GM18870 (cell line): ENCODE data around the gene AHDC1.
"Not testable (repeated sequence)": the region's sequence is repeated elsewhere in the genome, so short reads cannot be mapped to it uniquely, and the experiment has no call there.

Experiments used
- ATAC-seq: cut with Tn5 transposase; IDR thresholded peaks from one replicate; pipeline ENCODE4 v1.9.1; 2021; ENCODE audit warnings: moderate library complexity; ENCODE audit not compliant: unreplicated experiment

The AHDC1 gene

DNA sequence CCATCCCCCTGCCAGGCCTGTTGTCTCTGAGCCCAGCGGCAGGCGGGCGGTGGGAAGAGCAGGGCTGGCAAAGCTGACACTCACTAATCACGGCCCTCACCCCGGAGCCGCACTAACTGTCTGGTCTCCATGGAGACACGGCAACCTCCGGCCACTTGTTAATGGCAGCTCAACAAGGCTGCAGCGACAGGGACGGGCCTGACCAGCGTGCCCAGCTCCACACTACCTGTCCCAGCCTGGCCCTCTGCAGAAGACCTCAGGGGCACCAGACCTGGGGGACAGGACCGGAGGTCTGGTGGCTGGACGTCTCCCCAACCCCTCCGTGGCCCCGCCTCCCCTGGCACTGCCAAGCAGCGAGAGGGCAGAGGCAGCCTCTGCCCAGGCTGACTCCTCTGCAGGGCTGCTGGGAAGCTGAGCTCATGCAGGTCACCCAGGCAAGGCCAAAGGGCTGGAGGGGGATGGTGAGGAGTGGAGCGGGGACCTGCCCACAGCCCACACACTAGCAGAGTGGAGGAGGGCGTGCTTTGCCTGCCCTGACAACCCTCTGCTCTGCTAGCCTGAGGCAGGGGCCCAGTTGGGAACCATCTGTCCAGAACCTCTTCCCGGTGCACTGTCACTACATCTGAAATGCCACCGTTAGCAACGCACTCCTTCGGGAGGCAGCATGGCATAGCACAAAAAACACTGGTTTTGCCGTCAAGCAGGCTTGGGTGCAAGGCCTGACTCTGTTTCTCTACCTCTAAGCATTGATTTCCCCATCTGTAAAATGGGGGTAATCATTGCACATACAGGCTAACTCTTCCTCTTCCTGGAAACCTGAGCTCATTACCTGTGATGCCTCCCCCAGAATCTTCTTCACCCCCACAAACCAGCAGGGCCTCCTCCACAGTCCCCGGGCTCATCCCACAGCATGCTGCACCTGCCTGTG is 84.3 kb downstream of the AHDC1 start:
- ATAC-seq, result no peak

DNA sequence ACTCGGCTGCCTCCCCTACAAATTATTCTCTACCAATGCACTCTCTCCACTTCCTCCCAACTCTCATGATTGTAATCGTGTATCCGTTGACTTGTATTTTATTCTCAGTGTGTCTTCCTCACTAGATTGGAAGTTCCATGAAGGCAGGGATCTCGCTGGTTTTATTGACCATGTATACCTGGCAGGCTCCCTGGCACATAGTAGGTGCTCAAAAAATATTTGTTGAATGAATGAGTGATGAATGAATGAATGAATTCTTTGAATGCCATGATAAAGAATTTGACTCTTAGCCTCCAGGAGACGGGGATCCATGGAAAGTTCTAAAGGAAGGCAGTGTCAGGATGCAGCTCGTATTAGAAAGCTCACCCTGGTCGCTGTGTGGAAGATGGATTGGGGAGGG is 85.1 kb downstream of the AHDC1 start:
- ATAC-seq, result no peak

DNA sequence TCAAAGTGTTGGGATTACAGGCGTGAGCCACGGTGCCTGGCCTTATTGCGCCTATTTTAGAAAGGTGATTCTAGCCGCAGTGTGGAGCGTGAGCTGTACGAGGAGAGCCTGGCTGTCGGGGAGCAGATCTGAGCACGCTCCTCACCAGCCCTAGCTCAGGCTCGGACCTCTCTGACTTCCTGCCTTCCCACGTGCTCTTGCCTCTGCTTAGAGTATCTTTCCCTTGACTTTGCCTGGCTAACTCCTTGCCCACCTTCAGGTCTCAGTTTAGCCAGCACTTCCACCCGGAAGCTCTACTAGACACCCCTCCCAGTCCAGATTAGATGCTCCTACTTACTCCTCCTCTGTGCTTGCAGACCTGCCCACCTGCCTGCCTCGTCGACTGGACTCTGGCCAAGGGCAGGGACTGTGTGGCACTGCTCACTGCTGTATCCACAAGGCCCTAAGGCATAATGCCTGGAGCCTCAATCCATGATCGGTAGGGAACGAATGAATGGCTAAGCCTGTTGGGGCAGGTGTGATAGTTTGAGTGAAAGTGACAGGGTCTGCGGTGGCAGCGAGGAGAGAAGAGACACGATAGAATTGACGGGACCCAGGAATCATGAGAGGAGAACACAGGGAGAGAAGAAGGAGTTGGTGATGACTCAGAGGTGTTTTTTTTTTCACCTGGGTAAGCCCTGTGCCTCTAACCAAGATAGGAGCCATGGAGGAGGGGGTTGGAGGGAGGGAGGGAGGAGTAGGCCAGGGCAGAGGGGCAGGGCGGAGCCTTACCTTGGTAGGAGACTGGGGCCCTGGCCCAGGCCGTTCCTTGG is 85.8 kb downstream of the AHDC1 start:
- no peak for ATAC-seq

DNA sequence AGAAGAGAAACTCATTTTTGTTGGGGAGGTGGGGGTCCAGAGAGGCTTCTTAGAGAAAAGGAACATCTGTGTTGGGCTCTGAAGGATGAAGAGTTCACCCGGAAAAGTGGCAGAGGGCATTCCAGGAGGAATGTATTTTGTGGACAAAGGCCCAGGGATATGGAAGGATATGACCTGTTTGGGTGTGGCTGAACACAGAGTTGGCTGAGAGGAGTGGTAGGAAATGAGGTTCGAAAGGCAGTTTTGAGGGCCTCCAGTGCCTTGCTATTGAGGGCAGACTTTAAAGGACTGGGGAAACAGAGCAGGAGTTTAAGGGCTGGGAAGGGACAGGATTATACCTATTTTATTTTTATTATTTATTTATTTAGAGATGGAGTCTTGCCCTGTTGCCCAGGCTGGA is 86.6 kb downstream of the AHDC1 start:
- no peak for ATAC-seq

DNA sequence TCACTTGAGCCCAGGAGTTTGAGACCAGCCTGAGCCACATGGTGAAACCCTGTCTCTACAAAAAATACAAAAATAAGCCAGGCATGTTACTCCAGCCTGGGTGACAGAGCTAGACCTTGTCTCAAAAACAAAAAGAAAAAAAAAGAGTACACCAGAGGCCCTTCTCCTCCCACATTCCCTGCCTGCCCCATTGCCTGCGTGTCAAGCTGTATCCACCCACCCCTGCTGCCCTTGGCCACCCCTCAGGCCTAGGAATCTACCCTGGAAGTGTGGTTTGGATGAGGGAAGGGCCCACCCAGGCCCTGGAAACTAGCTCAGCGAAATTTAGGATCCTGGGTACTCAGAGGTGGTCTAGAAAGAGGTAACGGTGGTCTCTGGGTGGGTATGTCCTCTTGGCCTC is 88.3 kb downstream of the AHDC1 start:
- no peak for ATAC-seq

DNA sequence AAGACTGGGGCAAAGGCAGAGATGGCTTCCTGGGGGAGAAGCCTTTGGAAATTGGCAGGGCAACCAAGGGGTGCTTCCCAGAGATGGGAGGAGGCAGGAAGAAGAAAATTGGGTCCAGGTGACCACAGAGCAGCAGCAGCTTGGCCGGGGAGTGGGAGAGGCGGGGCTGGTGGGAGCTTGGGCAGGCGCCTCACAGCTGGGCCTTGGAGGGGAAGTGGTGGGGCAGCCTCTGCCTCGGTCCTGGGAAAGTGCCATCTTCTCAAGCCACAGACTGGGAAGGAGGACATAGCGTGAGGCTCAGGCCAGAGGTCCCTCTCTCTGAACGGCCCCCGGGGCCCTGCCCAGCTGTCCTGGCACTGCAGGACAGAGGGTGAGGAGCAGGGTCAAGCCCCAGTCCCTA is 90.0 kb downstream of the AHDC1 start:
- ATAC-seq, result no peak

DNA sequence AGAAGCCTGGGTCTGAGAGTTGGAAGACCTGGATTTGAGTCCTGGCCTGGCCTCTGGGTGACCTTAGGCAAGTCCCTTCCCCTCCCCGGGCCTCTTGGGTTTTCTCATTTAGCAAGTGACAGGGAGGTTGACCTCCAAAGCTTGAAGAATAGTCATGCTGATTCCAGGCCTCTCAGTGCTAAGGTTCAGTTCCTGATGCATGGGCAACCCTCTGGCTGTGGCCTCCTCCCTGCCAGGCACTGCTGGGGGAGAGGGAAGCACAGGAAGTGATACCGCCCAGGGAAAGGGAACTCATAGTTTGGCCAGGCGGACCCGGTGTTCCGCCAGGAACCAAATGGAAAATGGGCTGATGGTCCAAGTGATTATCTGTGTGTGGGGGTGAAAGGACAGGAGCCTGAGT is 90.4 kb downstream of the AHDC1 start:
- no peak for ATAC-seq

DNA sequence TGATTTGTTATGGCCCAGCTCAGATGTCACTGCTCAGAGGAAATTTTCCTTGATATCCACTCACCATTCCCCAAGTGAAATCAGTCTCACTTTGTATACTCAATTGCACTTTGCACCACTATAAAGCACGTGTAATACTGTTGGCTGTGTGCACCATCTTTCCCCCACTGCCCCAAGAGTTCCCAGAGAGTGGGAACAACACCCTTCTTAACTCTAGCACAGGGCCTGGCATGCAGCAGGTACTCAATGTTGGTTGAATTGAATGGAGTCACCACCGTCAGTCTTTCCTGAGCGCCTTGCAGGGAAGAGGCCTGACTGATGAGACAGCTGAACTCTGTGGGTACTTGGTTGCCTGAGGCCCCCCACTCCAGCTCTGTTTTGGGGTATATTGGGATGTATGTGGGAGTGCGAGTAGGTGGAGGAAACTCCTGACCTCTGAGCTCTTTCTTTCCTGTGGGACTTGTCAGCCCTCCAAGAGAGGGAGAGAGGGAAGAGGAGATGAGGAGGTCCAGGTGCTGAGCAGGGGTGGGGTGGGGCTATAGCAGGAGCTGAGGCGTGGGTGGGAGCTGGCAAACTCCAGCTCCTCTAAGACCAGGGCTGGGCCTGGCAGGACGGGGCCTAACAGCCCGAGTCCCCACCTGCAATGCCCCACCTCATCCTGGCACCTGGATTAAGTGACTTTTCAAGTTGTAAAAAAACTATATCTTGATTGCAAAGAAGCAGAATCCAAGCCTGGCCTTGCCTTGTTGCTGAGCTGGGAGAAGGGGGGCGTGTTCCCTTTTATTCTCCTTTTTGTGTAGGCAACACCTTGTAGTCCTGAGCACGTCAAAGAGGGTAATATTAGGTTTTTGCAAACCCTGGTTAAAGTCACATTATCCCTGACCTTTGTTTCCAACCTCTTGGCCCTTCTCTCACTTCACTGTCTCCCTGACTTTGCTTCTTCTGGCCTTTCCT is 94.5 kb downstream of the AHDC1 start:
- ATAC-seq, result no peak

DNA sequence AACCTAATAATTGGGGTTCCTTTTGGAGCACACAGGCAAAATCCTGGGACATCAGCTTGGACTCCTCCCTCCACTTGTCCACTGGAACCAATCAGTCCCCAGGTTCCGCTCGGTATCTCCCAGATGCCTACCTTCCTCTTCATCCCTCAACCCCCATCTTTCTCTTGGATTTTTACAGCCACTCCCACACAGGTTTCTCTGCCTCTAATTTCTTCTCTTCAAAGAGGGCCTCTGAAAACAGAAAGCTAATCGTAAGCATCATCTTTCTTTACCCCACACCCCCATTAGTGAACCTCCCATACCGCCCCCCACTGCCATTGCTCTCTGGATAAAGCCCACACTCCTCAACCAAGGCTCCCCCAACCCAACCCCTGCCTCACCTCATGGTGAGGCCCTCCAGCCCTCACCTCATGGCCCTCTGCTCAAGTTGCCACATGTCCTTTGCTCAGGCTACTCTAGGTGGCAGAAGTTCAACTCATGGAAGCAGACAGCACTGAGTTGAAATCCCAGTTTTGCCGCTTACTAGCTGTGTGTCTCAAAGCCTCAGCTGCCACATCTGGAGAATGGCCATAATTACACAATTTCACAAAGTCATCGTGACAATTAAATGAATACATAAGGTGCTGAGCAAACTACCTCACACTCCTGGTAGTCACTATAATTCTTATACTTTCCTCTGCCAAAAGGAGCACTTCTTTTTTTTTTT is 95.8 kb downstream of the AHDC1 start:
- ATAC-seq, result no peak

DNA sequence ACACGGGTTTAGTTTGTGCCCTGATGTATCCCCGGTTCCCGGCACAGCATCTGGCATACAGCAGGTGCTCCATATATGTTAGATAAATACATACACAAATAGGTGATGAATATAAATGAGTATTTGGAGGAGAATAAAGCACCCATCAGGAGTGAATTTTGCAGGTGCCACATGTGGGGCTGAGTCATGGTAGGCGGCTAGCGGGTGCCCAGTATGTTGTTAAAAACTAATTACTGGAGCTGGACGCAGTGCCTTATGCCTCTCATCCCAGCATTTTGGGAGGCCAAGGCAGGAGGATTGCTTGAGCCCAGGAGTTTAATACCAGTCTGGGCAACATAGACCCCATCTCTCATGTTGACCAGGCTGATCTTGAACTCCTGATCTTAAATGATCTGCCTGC is 97.2 kb downstream of the AHDC1 start:
- no peak for ATAC-seq

DNA sequence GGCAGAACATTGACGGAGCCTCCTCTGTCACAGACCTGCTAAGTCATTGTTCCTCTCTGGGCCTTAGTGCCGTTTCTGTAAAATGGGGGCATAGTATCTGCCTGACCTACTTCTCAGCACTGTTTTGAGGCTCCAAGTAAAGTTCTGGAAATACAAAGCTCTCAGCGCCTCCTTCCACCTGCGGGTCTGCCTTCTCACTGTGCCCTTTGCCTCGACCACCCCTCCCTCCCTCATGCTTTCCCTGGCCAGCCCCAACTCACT is 98.6 kb downstream of the AHDC1 start:
- ATAC-seq, result no peak

DNA sequence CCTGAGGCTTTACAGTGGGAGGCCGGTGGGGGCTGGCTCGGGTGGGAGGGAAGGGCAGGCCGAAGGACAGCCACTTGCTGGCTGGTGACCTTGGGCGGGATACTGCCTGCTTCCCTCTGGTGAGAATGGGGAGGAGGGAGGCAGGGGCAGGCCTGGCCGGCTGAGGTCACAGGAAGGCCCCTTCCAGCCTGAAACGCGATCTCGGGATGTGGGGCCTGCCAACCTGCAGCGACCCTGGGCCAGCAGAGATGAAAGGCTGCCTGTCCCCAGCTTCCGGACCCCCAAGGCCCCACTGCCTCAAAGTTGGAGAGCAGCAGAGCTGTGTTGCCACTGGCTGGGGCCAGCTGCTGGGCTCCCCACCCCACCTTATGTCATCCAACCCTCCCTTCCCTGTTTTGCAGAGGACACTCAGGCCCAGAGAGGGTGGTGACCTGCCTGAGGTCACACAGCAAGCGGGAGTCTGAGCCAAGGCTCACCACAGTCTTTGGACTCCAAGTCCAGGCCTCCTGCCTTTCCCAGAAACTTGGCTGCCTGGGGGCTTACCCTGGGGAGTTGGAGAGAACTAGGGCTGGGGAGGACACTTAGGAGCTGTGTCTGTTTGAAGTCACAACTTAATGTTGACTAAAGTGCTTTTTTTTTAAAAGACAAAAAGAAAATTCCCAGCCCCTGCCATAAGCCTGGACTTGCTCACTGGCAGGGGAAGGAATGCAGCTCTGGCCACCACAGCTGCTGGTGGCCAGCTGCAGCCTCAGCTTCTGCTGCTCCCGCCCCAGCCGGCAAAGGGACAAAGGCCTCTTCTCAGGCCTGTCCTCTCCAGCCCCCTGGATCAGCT is 99.1 kb downstream of the AHDC1 start:
- ATAC-seq, result no peak

DNA sequence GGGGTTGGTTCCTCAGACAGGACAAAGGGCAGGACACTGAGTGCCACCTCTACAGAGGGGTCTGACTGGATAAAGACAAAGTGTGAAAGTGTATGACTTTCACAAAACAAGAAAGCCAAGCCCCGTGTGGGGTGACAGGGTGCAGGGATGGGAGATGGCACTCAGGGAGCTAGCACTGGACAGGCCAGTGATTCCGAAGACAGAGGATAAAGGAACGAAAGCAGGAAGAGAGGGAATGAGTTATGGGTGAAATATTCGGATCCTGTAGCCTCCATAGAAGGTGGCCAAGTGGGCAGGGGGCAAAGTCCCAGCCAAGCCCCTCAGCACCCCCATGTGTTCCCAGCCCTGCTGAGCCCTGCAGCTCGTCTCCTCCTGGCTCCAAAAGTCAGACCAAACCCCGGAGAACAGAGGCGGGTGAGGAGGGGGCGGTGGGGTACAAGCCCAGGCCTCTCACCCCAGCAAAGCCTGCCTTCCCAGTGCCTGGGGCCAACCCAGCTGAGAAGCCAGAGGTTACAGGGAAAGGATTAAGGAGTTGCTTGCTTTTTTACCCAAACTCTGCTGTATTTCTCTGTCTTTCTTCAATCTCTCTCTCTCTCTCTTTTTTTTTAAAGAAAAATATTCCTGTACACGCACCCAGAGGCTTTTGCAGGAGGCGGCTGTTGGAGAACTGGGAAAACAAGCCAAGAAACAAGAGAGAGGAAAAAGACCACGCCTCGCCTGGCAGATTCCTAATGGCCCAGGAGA is 99.9 kb downstream of the AHDC1 start:
- no peak for ATAC-seq

DNA sequence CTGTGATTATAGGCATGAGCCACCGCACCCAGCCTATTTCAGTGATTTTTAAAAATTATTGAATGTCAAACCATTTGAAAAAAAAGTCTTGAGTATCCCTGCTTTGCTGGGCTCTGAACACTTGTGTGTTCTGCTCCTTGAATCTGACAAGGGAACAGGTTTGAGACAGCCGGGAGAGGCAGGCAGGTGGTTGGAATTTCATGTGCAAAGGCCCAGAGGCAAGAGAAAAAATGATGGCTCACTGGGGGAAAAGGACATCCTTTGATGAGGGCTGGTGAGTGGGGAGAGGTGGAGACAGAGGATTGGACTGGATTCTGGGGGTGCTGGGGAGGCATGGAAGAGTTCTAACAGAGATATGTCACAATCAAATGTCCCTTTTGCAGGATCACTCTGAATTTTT is 100.9 kb downstream of the AHDC1 start:
- no peak for ATAC-seq

DNA sequence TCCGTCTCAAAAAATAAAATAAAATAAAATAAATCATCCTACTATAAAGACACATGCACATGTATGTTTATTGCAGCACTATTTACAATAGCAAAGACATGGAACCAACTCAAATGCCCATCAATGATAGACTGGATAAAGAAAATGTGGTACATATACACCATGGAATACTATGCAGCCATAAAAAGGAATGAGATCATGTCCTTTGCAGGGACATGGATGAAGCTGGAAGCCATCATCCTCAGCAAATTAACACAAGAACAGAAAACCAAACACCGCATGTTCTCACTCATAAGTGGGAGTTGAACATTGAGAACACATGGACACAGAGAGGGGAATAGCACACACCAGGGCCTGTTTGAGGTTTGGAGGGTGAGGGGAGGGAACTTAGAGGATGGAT is 102.8 kb downstream of the AHDC1 start:
- ATAC-seq, result not testable (repeated sequence)

DNA sequence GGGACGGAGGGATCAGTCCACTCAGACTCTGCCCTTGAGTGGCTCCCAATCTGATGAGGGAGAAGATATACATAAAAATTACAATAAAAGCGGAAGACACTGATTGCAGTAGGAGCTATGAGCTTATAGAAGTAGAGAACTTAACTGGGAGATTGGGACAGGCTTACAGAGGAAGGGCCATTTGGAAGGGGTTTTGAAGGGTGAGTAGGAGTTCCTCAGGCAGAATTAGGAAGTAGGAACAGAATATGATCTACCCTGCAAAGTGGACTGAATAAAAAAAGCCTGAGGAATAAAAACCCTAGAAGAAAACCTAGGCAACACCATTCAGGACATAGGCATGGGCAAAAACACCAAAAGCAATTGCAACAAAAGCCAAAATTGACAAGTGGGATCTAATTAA is 104.8 kb downstream of the AHDC1 start:
- ATAC-seq, result no peak

DNA sequence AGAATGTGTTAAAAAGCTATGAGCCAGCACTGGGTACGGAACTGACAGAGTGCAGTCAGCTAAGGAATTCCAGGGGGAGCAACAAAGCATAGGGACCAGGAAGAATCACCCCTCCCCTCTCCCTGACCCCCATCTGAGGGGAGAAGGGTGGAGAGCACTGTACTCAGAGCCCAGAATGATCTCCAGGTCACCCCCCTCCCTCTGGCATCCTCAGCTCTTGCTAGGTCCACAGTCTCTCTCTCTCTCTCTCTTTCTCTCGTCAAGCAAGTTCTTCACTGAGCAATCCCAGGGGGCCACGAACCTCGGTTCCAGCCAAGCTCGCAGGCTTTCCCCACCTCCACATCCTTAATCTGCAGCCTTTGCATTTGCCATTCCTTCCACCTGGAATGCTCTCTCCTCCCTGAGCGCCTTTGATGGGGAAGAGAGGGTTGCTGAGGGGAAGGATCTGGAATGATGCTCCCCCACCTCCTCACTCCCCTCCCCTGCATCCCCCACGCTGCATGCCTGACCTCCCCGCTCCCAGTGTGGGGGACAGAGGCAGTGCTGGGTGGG is 107.3 kb downstream of the AHDC1 start:
- no peak for ATAC-seq

DNA sequence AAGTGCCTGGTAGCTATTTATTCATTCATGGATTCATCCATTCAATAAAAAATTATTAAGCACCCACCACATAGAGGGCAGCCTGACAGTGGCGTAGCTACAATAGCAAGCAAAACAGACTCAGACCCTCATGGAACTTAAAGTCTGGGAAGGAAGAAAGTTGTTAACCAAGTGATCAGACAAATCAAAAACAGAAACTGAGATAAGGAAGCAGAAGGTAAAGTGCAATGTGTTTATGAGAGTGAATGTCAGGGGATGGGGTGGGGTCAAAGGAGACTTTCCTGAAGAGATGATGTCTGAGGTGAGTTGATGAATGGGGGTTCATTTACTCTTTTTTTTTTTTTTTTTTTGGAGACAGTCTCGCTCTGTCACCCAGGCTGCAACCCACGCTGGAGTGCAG is 111.1 kb downstream of the AHDC1 start:
- ATAC-seq, result no peak
